SK-N-SH treated with all-trans-retinoic acid at 6 μM for 48 hours (cell line): Measurements from ENCODE around the gene SDHAF4.

Source experiments
- ATAC-seq: fragments of 200-7000 bp; cut with Tn5 transposase; 3 replicates; pipeline ENCODE4 v1.9.1; 2020; ENCODE audit warnings: mild to moderate bottlenecking, moderate library complexity
- ARNTL ChIP-seq: fragments of 450-650 bp; formaldehyde crosslinking; IDR thresholded peaks from 2 replicates; pipeline ENCODE4 v1.5.0; 2020; ENCODE audit warnings: low read depth, mild to moderate bottlenecking, moderate library complexity, borderline replicate concordance
- BACH2 ChIP-seq: fragments of 250-450 bp; sonication (Bioruptor Pico); IDR thresholded peaks from 2 replicates; pipeline ENCODE4 v1.9.0; 2021; ENCODE audit warnings: mild to moderate bottlenecking, borderline replicate concordance
- CSDC2 ChIP-seq: fragments of 250-450 bp; sonication (Bioruptor Pico); IDR thresholded peaks from 2 replicates; pipeline ENCODE4 v1.5.0; 2020; ENCODE audit warnings: mild to moderate bottlenecking, moderate library complexity
- ESRRG ChIP-seq: fragments of 250-450 bp; sonication (Bioruptor Pico); IDR thresholded peaks from 2 replicates; pipeline ENCODE4 v1.6.1; 2021; ENCODE audit warnings: mild to moderate bottlenecking
- GLIS3 ChIP-seq: fragments of 250-450 bp; sonication (Bioruptor Pico); IDR thresholded peaks from 2 replicates; pipeline ENCODE4 v1.5.0; 2020; ENCODE audit warnings: mild to moderate bottlenecking, moderate library complexity
- ISL1 ChIP-seq: fragments of 250-450 bp; sonication (Bioruptor Pico); IDR thresholded peaks from 2 replicates; pipeline ENCODE4 v2.1.2; 2022; ENCODE audit warnings: mild to moderate bottlenecking, moderate library complexity
- PPARA ChIP-seq: fragments of 250-450 bp; sonication (Bioruptor Pico); IDR thresholded peaks from 2 replicates; pipeline ENCODE4 v1.5.0; 2020; ENCODE audit warnings: mild to moderate bottlenecking, borderline replicate concordance
- RARB ChIP-seq: fragments of 250-450 bp; sonication (Bioruptor Pico); IDR thresholded peaks from 2 replicates; pipeline ENCODE4 v1.8.0; 2021; ENCODE audit warnings: mild to moderate bottlenecking, moderate library complexity
- TCF4 ChIP-seq: fragments of 250-450 bp; sonication (Bioruptor Pico); IDR thresholded peaks from 2 replicates; pipeline ENCODE4 v1.8.0; 2021; ENCODE audit warnings: mild to moderate bottlenecking, moderate library complexity, borderline replicate concordance
- TOX ChIP-seq: fragments of 250-450 bp; sonication (Bioruptor Pico); IDR thresholded peaks from 2 replicates; pipeline ENCODE4 v1.8.0; 2021; ENCODE audit warnings: mild to moderate bottlenecking, moderate library complexity, borderline replicate concordance
- ZC3H10 ChIP-seq: fragments of 250-450 bp; sonication (Bioruptor Pico); IDR thresholded peaks from 2 replicates; pipeline ENCODE4 v1.5.1; 2021; ENCODE audit warnings: mild to moderate bottlenecking, moderate library complexity
- ZFP3 ChIP-seq: fragments of 250-450 bp; sonication (Bioruptor Pico); IDR thresholded peaks from 2 replicates; pipeline ENCODE4 v1.5.0; 2020; ENCODE audit warnings: mild to moderate bottlenecking, moderate library complexity
- ZFP30 ChIP-seq: fragments of 450-650 bp; formaldehyde crosslinking; IDR thresholded peaks from 2 replicates; pipeline ENCODE4 v1.5.0; 2022; ENCODE audit warnings: mild to moderate bottlenecking, moderate library complexity
- ZNF8 ChIP-seq: fragments of 450-650 bp; formaldehyde crosslinking; IDR thresholded peaks from 2 replicates; pipeline ENCODE4 v1.5.0; 2020; ENCODE audit warnings: mild to moderate bottlenecking, moderate library complexity
- TF ChIP-seq, protein P1 (sequence below): fragments of 250-450 bp; sonication (Bioruptor Pico); IDR thresholded peaks from 2 replicates; pipeline ENCODE4 v1.8.0; 2021; ENCODE audit warnings: low read depth, mild to moderate bottlenecking, moderate library complexity, borderline replicate concordance
- TF ChIP-seq, protein P2 (sequence below): fragments of 250-450 bp; sonication (Bioruptor Pico); IDR thresholded peaks from 2 replicates; pipeline ENCODE4 v1.5.1; 2021; ENCODE audit warnings: mild to moderate bottlenecking, moderate library complexity
- TF ChIP-seq, protein P3 (sequence below): fragments of 250-450 bp; sonication (Bioruptor Pico); IDR thresholded peaks from 2 replicates; pipeline ENCODE4 v1.5.0; 2020; ENCODE audit warnings: mild to moderate bottlenecking, moderate library complexity
- TF ChIP-seq, protein P4 (sequence below): fragments of 250-450 bp; sonication (Bioruptor Pico); IDR thresholded peaks from 2 replicates; pipeline ENCODE4 v1.8.0; 2020; ENCODE audit warnings: mild to moderate bottlenecking, moderate library complexity, borderline replicate concordance

Gene SDHAF4

DNA sequence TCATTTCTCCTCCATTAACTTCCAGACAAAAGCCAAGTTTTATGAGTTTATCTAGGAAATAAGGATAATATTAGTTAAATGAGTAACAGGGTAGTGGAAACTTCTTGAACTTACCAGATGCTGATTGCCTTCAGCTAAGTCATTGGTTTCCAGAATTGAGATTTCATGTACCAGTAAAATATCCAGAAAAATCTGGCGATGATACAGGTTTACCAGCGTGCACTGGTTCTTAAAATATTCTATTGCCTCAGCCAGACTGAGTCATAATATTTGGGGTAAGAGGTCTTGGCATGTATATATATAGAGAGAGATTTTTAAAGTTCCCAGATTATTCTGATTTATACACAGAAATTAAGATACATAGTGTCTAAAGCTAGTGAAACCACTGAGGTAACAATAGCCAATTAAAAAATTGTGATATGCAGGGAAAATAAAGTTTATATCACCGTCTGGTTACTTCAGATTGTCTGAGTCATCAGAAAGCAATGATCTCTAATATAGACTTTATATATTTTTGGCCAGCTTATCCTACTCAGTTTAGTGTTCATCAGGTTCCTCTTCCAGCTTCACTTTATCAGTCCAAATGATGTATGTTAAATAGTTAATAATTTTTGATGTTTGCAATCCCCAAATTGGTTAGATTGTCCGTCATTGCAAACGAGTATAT, 39.5 kb upstream of the SDHAF4 start:
- no peak for TF ChIP-seq GLIS3 (CRISPR knock-in tag)
- TF ChIP-seq ISL1 (CRISPR knock-in tag): no peak
- no peak for TF ChIP-seq TOX (CRISPR knock-in tag)
- TF ChIP-seq, protein P1, sequence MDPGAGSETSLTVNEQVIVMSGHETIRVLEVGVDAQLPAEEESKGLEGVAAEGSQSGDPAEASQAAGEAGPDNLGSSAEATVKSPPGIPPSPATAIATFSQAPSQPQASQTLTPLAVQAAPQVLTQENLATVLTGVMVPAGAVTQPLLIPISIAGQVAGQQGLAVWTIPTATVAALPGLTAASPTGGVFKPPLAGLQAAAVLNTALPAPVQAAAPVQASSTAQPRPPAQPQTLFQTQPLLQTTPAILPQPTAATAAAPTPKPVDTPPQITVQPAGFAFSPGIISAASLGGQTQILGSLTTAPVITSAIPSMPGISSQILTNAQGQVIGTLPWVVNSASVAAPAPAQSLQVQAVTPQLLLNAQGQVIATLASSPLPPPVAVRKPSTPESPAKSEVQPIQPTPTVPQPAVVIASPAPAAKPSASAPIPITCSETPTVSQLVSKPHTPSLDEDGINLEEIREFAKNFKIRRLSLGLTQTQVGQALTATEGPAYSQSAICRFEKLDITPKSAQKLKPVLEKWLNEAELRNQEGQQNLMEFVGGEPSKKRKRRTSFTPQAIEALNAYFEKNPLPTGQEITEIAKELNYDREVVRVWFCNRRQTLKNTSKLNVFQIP (CRISPR knock-in tag): no peak
- TF ChIP-seq ZC3H10 (CRISPR knock-in tag): no peak
- TF ChIP-seq, protein P2, sequence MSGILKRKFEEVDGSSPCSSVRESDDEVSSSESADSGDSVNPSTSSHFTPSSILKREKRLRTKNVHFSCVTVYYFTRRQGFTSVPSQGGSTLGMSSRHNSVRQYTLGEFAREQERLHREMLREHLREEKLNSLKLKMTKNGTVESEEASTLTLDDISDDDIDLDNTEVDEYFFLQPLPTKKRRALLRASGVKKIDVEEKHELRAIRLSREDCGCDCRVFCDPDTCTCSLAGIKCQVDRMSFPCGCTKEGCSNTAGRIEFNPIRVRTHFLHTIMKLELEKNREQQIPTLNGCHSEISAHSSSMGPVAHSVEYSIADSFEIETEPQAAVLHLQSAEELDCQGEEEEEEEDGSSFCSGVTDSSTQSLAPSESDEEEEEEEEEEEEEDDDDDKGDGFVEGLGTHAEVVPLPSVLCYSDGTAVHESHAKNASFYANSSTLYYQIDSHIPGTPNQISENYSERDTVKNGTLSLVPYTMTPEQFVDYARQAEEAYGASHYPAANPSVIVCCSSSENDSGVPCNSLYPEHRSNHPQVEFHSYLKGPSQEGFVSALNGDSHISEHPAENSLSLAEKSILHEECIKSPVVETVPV: no peak
- TF ChIP-seq ZNF8: no peak
- no peak for TF ChIP-seq RARB (CRISPR knock-in tag)
- no peak for TF ChIP-seq ZFP30 (CRISPR knock-in tag)
- no peak for TF ChIP-seq CSDC2 (CRISPR knock-in tag)
- TF ChIP-seq, protein P3, sequence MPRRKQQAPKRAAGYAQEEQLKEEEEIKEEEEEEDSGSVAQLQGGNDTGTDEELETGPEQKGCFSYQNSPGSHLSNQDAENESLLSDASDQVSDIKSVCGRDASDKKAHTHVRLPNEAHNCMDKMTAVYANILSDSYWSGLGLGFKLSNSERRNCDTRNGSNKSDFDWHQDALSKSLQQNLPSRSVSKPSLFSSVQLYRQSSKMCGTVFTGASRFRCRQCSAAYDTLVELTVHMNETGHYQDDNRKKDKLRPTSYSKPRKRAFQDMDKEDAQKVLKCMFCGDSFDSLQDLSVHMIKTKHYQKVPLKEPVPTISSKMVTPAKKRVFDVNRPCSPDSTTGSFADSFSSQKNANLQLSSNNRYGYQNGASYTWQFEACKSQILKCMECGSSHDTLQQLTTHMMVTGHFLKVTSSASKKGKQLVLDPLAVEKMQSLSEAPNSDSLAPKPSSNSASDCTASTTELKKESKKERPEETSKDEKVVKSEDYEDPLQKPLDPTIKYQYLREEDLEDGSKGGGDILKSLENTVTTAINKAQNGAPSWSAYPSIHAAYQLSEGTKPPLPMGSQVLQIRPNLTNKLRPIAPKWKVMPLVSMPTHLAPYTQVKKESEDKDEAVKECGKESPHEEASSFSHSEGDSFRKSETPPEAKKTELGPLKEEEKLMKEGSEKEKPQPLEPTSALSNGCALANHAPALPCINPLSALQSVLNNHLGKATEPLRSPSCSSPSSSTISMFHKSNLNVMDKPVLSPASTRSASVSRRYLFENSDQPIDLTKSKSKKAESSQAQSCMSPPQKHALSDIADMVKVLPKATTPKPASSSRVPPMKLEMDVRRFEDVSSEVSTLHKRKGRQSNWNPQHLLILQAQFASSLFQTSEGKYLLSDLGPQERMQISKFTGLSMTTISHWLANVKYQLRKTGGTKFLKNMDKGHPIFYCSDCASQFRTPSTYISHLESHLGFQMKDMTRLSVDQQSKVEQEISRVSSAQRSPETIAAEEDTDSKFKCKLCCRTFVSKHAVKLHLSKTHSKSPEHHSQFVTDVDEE (CRISPR knock-in tag): no peak
- no peak for TF ChIP-seq ZFP3 (CRISPR knock-in tag)
- TF ChIP-seq ARNTL: no peak
- no peak for TF ChIP-seq PPARA (CRISPR knock-in tag)
- ATAC-seq: no peak

DNA sequence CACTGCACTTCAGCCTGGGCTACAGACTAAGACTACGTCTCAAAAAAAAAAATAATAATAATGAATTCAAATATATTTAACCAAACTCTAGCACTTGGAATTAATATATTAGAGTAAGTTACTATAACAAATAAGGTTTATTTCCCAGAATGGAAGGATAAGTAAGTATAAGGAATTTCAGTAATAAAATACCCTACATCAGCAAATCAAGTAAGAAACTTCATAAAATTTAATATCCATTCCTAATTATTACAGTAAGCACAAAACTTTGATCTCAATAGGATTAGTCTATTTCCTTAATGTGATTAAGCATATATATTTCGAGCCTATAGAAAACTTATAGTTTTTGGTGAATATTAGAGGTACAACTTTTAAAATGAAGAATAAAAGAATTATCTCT, 36.7 kb upstream of the SDHAF4 start:
- TF ChIP-seq PPARA (CRISPR knock-in tag) (no peak), ZC3H10 (CRISPR knock-in tag) (no peak), BACH2 (no peak), TCF4 (CRISPR knock-in tag) (no peak), ARNTL (no peak), ESRRG (CRISPR knock-in tag) (no peak), RARB (CRISPR knock-in tag) (no peak), ZFP30 (CRISPR knock-in tag) (no peak), ZFP3 (CRISPR knock-in tag) (no peak), CSDC2 (CRISPR knock-in tag) (no peak)
- TF ChIP-seq, protein P2: no peak
- TF ChIP-seq, protein P4, sequence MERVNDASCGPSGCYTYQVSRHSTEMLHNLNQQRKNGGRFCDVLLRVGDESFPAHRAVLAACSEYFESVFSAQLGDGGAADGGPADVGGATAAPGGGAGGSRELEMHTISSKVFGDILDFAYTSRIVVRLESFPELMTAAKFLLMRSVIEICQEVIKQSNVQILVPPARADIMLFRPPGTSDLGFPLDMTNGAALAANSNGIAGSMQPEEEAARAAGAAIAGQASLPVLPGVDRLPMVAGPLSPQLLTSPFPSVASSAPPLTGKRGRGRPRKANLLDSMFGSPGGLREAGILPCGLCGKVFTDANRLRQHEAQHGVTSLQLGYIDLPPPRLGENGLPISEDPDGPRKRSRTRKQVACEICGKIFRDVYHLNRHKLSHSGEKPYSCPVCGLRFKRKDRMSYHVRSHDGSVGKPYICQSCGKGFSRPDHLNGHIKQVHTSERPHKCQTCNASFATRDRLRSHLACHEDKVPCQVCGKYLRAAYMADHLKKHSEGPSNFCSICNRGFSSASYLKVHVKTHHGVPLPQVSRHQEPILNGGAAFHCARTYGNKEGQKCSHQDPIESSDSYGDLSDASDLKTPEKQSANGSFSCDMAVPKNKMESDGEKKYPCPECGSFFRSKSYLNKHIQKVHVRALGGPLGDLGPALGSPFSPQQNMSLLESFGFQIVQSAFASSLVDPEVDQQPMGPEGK (CRISPR knock-in tag): no peak
- no peak for ATAC-seq

DNA sequence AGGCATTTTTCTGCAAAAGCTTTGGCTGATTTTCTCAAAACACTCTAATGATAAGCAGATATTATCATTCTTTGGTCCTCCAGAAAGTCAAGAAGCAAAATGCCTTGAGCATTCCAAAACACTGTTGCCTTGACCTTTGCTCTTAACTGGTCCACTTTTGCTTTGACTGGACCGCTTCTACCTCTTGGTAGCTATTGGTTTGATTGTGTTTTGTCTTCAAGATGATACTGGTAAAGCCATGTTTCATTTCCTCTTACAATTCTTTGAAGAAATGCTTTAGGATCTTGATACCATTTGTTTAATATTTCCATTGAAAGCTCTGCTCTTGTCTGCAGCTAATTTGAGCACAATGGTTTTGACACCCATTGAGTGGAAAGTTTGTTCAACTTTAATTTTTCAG, 35.6 kb upstream of the SDHAF4 start:
- no peak for ATAC-seq
- TF ChIP-seq, protein P1 (CRISPR knock-in tag): no peak
- TF ChIP-seq ESRRG (CRISPR knock-in tag) (no peak), ZNF8 (no peak), ZC3H10 (CRISPR knock-in tag) (no peak), CSDC2 (CRISPR knock-in tag) (no peak), ISL1 (CRISPR knock-in tag) (no peak), PPARA (CRISPR knock-in tag) (no peak)
- TF ChIP-seq, protein P4 (CRISPR knock-in tag): no peak
- TF ChIP-seq, protein P2: no peak
